ENCODE measurements around the gene TGM5. TPM values are rescaled to one million over a fixed set of nuclear protein-coding genes. Genes with fewer than 3 reads are reported as not detected.
A peak's percentile ranks its signal among the peaks of the same experiment; 100 is the strongest.

Gene TGM5
- total and polyA plus RNA-seq, 4 donors: 0.15 TPM; not detected in 3

- H3K36me3 ChIP-seq (ENCODE audit: control insufficient read depth in 4 of 4, insufficient read depth in 4 of 4, low read length in 4 of 4): peaks cover 0 to 11% (median 4%) of the 10 kb centered on the region in 4 donors
- H3K9ac ChIP-seq (ENCODE audit: insufficient read depth in 1 of 2, low read length in 2 of 2): peak within 1 kb of the TSS; percentile 65 to 75
- no peaks in the 10 kb centered on the region for H3K9me3 ChIP-seq (ENCODE audit: control insufficient read depth in 4 of 4, insufficient read depth in 3 of 4, low read length in 3 of 4)
- H3K27ac ChIP-seq (ENCODE audit: low read depth in 1 of 2, low read length in 1 of 2): peak within 1 kb of the TSS; percentile 73 to 98
- no peak for TF ChIP-seq CTCF (IDR thresholded peaks at IDR 0.05; ENCODE audit: control extremely low read depth, extremely low read depth)
- H3K27me3 ChIP-seq (ENCODE audit: control insufficient read depth in 3 of 3, insufficient read depth in 3 of 3, low read length in 2 of 3): no peaks in the 10 kb centered on the region
- 1% methylated on average over 57 to 69 of the region's 69 CpGs for WGBS, 2 donors
- H3K4me1 ChIP-seq (ENCODE audit: control insufficient read depth in 5 of 5, insufficient read depth in 5 of 5, low read length in 5 of 5): peaks cover 0 to 6% (median 3%) of the 10 kb centered on the region in 5 donors
- DNase-seq (peak; percentile 79 to 90 (median 87)), ATAC-seq (ENCODE audit: insufficient read depth, low FRiP score) (peak; percentile 98)
- H3K4me3 ChIP-seq: peak within 1 kb of the TSS; percentile 97
These were observed 81.3 kb downstream of the TGM5 start, which contains the start of gene CCNDBP1 for GRCh38 chr15:43185157-43186002. CCNDBP1 (plus strand) TSS chr15:43185403; CDS start chr15:43185499, 96 bp downstream.

DNA sequence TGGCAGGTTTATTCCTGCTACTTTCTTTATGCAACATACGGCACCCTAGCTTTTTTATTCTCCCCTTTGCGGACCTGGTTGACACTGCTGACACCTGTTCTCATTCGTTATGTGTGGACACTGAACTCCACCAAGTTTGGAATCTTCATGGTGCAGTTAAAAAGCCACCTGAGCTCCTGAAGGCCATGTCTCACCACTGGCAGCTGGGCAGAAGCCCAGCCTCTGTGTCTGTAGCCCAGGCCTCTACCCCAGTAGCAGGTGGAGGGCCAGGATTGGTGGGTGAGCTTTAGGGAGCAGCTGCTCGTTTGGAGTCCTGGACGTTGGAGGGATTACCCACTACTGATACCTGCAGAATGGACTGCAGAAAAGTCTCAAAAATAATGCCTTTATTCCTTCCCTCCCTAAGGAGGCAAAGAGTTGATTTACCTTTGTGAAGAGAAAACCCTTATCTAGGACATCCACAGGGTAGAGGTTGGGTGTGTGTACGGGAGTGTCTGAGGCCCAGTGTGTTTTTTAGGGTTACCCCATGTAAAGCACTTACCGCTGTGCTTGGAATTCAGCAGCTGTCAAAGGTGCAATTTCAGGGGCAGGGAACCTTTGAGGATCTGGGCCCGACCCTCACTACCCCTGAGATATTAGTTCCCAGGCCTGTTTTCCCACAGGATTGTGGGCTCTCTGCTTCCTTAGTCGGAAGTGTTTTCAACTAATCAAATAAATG lies 82.2 kb downstream of the TGM5 start:
- WGBS, 2 donors: 75 to 81% methylated on average over 9 of the region's 9 CpGs
- ATAC-seq (ENCODE audit: insufficient read depth, low FRiP score) (no peak), DNase-seq (no peak)
- Histone ChIP-seq H3K36me3 (ENCODE audit: control insufficient read depth in 4 of 4, insufficient read depth in 4 of 4, low read length in 4 of 4) (peaks cover 0 to 4% (median 2%) of the 10 kb centered on the region in 4 donors), H3K4me3 (no peak overlapping the region), H3K9ac (ENCODE audit: insufficient read depth in 1 of 2, low read length in 2 of 2) (no peak overlapping the region), H3K9me3 (ENCODE audit: control insufficient read depth in 4 of 4, insufficient read depth in 3 of 4, low read length in 3 of 4) (no peaks in the 10 kb centered on the region), H3K27ac (ENCODE audit: low read depth in 1 of 2, low read length in 1 of 2) (peak overlapping the region; percentile 17 to 73), H3K27me3 (ENCODE audit: control insufficient read depth in 3 of 3, insufficient read depth in 3 of 3, low read length in 2 of 3) (no peaks in the 10 kb centered on the region), H3K4me1 (ENCODE audit: control insufficient read depth in 5 of 5, insufficient read depth in 5 of 5, low read length in 5 of 5) (peaks cover 0 to 6% (median 2%) of the 10 kb centered on the region in 5 donors)
- TF ChIP-seq CTCF (IDR thresholded peaks at IDR 0.05; ENCODE audit: control extremely low read depth, extremely low read depth): no peak

DNA sequence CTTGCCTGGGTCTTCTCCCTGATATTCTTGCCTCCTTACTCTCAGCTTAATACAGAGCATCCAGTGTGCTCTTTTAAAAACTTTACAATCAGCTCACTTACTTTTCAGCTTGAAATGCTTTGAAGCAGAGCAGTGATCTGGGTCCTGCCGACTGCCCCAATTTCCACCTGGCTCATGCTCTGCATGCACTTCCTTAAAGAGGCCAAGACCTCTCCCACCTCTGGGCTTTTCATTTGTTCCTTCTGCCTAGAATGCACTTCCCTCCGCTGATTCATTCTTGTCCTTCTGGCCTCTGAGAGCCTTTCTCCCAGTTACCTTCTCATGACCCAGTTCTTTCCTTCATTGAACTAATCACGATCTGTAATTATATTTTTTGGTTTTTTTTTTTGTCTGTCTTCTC lies 83.5 kb downstream of the TGM5 start:
- Histone ChIP-seq H3K9ac (ENCODE audit: insufficient read depth in 1 of 2, low read length in 2 of 2) (no peak overlapping the region), H3K9me3 (ENCODE audit: control insufficient read depth in 4 of 4, insufficient read depth in 3 of 4, low read length in 3 of 4) (no peaks in the 10 kb centered on the region), H3K27me3 (ENCODE audit: control insufficient read depth in 3 of 3, insufficient read depth in 3 of 3, low read length in 2 of 3) (no peaks in the 10 kb centered on the region), H3K4me3 (no peak overlapping the region), H3K36me3 (ENCODE audit: control insufficient read depth in 4 of 4, insufficient read depth in 4 of 4, low read length in 4 of 4) (peaks cover 0 to 1% (median 0%) of the 10 kb centered on the region in 4 donors), H3K27ac (ENCODE audit: low read depth in 1 of 2, low read length in 1 of 2) (no peak overlapping the region), H3K4me1 (ENCODE audit: control insufficient read depth in 5 of 5, insufficient read depth in 5 of 5, low read length in 5 of 5) (peaks cover 0 to 6% (median 2%) of the 10 kb centered on the region in 5 donors)
- DNase-seq: no peak
- ATAC-seq (ENCODE audit: insufficient read depth, low FRiP score): no peak
- TF ChIP-seq CTCF (IDR thresholded peaks at IDR 0.05; ENCODE audit: control extremely low read depth, extremely low read depth): no peak
- WGBS, 2 donors: 85 to 88% methylated on average over 3 of the region's 3 CpGs

Small RNA genes within 50 kb of the gene (small RNA-seq; reads per million reads assigned to genes)
- gene RF00019 (ENCODE audit: low replicate concordance): not detected

Other genes with a start within 250 kb of the TGM5 start
- 10 to 100 TPM; 25.9 to 70.3 TPM for gene UBR1, start 160.9 kb downstream of the TGM5 start, total RNA-seq
- gene UBR1, start 160.9 kb downstream of the TGM5 start, polyA plus RNA-seq: 1 to 10 TPM; 5.7 to 8.6 TPM
- gene TMEM62, start 133.3 kb downstream of the TGM5 start, total RNA-seq: 10 to 100 TPM; 25.0 to 25.7 TPM
- 10 to 100 TPM; 15.1 to 18.2 TPM for gene TMEM62, start 133.3 kb downstream of the TGM5 start, polyA plus RNA-seq
- gene CCNDBP1, start 81.5 kb downstream of the TGM5 start, total RNA-seq: 10 to 100 TPM; 50.6 to 68.6 TPM
- 10 to 100 TPM; 29.8 to 73.4 TPM for gene CCNDBP1, start 81.5 kb downstream of the TGM5 start, polyA plus RNA-seq
- gene EPB42, start 45.9 kb downstream of the TGM5 start, total RNA-seq: 10 to 100 TPM in 1 of 2 donors, under 1 TPM in 1; 0.18 to 11.1 TPM
- under 1 TPM in 1 of 2 donors, not detected in 1; 0.03 TPM for gene EPB42, start 45.9 kb downstream of the TGM5 start, polyA plus RNA-seq
- gene TGM7, start 35.3 kb upstream of the TGM5 start, total RNA-seq: not detected
- gene TGM7, start 35.3 kb upstream of the TGM5 start, polyA plus RNA-seq: not detected
- 10 to 100 TPM in 1 of 2 donors, 1 to 10 TPM in 1; 3.4 to 10.6 TPM for gene LCMT2, start 63.6 kb upstream of the TGM5 start, total RNA-seq
- gene LCMT2, start 63.6 kb upstream of the TGM5 start, polyA plus RNA-seq: 1 to 10 TPM; 3.3 to 5.4 TPM
- gene ZSCAN29, start 104.1 kb upstream of the TGM5 start, total RNA-seq: 10 to 100 TPM; 20.1 to 37.7 TPM
- 1 to 10 TPM; 6.4 to 7.5 TPM for gene ZSCAN29, start 104.1 kb upstream of the TGM5 start, polyA plus RNA-seq
- 10 to 100 TPM; 16.5 to 17.0 TPM for gene TUBGCP4, start 104.2 kb upstream of the TGM5 start, total RNA-seq
- 1 to 10 TPM; 5.4 to 7.6 TPM for gene TUBGCP4, start 104.2 kb upstream of the TGM5 start, polyA plus RNA-seq
- gene TP53BP1, start 226.2 kb upstream of the TGM5 start, total RNA-seq: 10 to 100 TPM; 35.3 to 97.4 TPM
- gene TP53BP1, start 226.2 kb upstream of the TGM5 start, polyA plus RNA-seq: 10 to 100 TPM in 1 of 2 donors, 1 to 10 TPM in 1; 8.9 to 12.1 TPM